HCEC 1CT (cell line): ENCODE data around the gene ZSCAN10.
A peak's percentile ranks its signal among the peaks of the same experiment; 100 is the strongest.
"Not testable (repeated sequence)": the region's sequence is repeated elsewhere in the genome, so short reads cannot be mapped to it uniquely, and the experiment has no call there.

Experiments used
- DNase-seq: peaks from one replicate; pipeline ENCODE4 v3.0.0-alpha.2; 2017

Gene ZSCAN10

GRCh38 chr16:3059041-3059722 is 39.9 kb downstream of the ZSCAN10 start:
- peak; percentile 75 for DNase-seq

GRCh38 chr16:3058139-3059030 is 40.7 kb downstream of the ZSCAN10 start:
- peak; percentile 18 for DNase-seq

- no peak for DNase-seq
Observed at GRCh38 chr16:3057181-3058138, 41.6 kb downstream of the ZSCAN10 start.

GRCh38 chr16:3056336-3057180 is 42.5 kb downstream of the ZSCAN10 start:
- DNase-seq, result no peak

- DNase-seq, result not testable (repeated sequence)
Observed at GRCh38 chr16:3055734-3056115, 43.4 kb downstream of the ZSCAN10 start.

- DNase-seq, result no peak
Observed at GRCh38 chr16:3054965-3055733, 43.9 kb downstream of the ZSCAN10 start.

GRCh38 chr16:3053330-3053710 is 45.8 kb downstream of the ZSCAN10 start:
- not testable (repeated sequence) for DNase-seq

GRCh38 chr16:3052571-3053329 is 46.3 kb downstream of the ZSCAN10 start:
- not testable (repeated sequence) for DNase-seq

- no peak for DNase-seq
Observed at GRCh38 chr16:3051494-3051893, 47.6 kb downstream of the ZSCAN10 start.

GRCh38 chr16:3051009-3051408 is 48.1 kb downstream of the ZSCAN10 start:
- DNase-seq, result no peak

GRCh38 chr16:3050487-3050886 is 48.6 kb downstream of the ZSCAN10 start:
- DNase-seq, result no peak

GRCh38 chr16:3049921-3050481 is 49.1 kb downstream of the ZSCAN10 start:
- no peak for DNase-seq

- no peak for DNase-seq
Observed at GRCh38 chr16:3047387-3047720, 51.7 kb downstream of the ZSCAN10 start.

- no peak for DNase-seq
Observed at GRCh38 chr16:3046641-3047386, 52.3 kb downstream of the ZSCAN10 start.

- no peak for DNase-seq
Observed at GRCh38 chr16:3045758-3046640, 53.1 kb downstream of the ZSCAN10 start, which contains the start of gene MMP25. MMP25 (plus strand) TSS chr16:3046561; CDS start chr16:3046918, 357 bp downstream.

- DNase-seq, result no peak
Observed at GRCh38 chr16:3044708-3045107, 54.4 kb downstream of the ZSCAN10 start.

- DNase-seq, result no peak
Observed at GRCh38 chr16:3042376-3042775, 56.7 kb downstream of the ZSCAN10 start.

- DNase-seq, result no peak
Observed at GRCh38 chr16:3038896-3039295, 60.2 kb downstream of the ZSCAN10 start.
